SU-DHL-6 (cell line): ENCODE data around the gene ZNF606.

Experiments
- CTCF ChIP-seq: fragments of 200-600 bp; sonication (generic); IDR thresholded peaks from one replicate; pipeline ENCODE4 v1.5.1; 2017; ENCODE audit warnings: antibody characterized with exemption, mild to moderate bottlenecking, low read length, moderate library complexity; ENCODE audit not compliant: insufficient read depth, poor library complexity, severe bottlenecking
- EZH2phosphoT487 ChIP-seq: fragments of 200-600 bp; sonication (generic), shearing (Covaris generic); conservative IDR thresholded peaks from 2 replicates; pipeline ENCODE4 v1.6.1; 2018; ENCODE audit warnings: mild to moderate bottlenecking, antibody characterized with exemption, low read length, moderate library complexity, mixed read lengths

- TF ChIP-seq CTCF (no peak), EZH2phosphoT487 (no peak)
These were observed 56.3 kb downstream of the ZNF606 start for GRCh38 chr19:57946316-57946715.
